Head of caudate nucleus (tissue), 42 donors: Measurements from ENCODE around the gene RPIA.
"Not testable (repeated sequence)": the region's sequence is repeated elsewhere in the genome, so short reads cannot be mapped to it uniquely, and the experiment has no call there.

ENCODE experiments used
- DNase-seq, 42 donors: peaks; one replicate each; pipeline versions ENCODE4 v3.0.0 to v3.0.0-alpha.2; 2020 to 2021; ENCODE audit warnings: mixed read lengths in 7 of 42
- intact Hi-C: fragments of 100-400 bp; cut with DNase I; formaldehyde crosslinking; loops from one replicate; pipeline ENCODE4 v1.15.0; 2022

The RPIA gene

DNA sequence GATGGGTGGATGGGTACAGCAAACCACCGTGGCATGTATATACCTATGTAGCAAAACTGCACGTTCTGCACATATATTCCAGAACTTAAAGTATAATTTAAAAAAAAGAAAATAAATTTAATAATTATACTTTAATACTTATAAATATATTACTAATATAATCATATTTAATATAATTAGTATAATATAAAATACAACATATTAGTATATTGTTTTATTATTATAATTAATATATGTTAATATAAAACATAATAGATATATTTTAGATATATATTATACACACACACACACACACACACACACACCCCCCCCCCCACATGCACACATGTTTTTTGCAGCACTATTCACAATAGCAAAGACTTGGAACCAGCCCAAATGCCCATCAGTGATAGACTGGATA lies 29.8 kb downstream of the RPIA start:
- intact Hi-C loops: no loop called here
- no peak for DNase-seq

- no peak for DNase-seq
- intact Hi-C loops: no loop called here
Observed at GRCh38 chr2:88724643-88725332, 33.3 kb downstream of the RPIA start.

- intact Hi-C loops: no loop called here
- no peak for DNase-seq
Observed at GRCh38 chr2:88729061-88729745, 37.7 kb downstream of the RPIA start.

GRCh38 chr2:88733155-88733902 lies 41.9 kb downstream of the RPIA start:
- no peak for DNase-seq
- intact Hi-C loops: no loop called here

- DNase-seq: peak in 37 of 42 donors; percentile 6 to 79 (median 48)
- intact Hi-C loops: no loop called here
Observed at GRCh38 chr2:88735133-88735532, 43.7 kb downstream of the RPIA start.

- peak; percentile 26 to 89 (median 68) for DNase-seq
- intact Hi-C loops: no loop called here
Observed at GRCh38 chr2:88735853-88736252, 44.4 kb downstream of the RPIA start.

GRCh38 chr2:88736437-88736836 lies 45.0 kb downstream of the RPIA start:
- no peak for DNase-seq
- intact Hi-C loops: no loop called here

GRCh38 chr2:88737385-88737784 lies 45.9 kb downstream of the RPIA start:
- intact Hi-C loops: no loop called here
- no peak for DNase-seq

DNA sequence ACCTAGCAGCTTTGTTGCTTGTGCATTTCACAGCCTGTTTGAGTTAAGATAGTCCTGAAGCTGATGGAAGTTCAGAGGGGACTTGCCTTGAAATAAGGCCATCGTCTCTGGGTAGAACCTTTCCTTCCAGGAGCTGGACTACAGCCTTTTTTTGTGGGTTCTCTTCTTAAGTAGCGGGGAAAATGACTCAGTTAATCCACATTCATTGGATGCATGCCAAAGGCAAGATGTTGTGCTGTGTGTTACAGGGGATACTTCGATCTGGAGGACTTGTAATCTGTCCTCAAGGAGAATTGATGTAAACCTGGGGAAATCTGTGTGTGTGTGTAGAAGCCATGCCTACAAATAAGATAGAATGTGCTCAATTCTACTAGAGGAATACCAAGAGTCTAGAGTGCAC lies 46.8 kb downstream of the RPIA start:
- DNase-seq: no peak
- intact Hi-C loops: no loop called here

GRCh38 chr2:88739985-88740600 lies 48.6 kb downstream of the RPIA start:
- DNase-seq: peak; percentile 19 to 91 (median 79)
- intact Hi-C loops: no loop called here

DNA sequence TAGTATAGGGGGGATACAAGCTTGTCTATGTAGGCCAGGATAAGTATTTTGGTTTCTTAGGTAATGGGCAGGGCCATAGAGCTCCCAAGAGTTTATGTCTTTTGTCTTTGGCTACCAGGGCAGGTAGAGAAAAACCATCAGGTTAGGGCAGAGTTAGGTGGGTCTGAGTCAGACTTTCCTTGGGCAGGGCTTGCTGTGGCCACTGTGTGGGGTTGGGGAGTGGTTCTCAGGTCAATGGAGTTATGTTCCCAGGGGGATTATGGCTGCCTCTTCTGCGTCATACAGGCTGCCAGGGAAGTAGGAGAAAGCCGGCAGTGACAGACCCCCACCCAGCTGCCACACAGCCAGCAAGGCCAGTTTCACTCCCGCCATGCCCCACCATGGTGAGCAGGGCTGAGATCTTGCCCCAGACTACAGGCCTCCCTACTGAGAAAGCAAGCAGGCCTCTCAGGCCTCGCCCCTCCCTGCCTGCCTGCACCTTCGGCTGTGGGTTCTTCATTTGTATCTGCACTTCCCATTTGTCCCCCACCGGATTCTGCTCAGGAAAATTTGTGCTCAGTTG lies 55.5 kb downstream of the RPIA start:
- intact Hi-C loops: no loop called here
- DNase-seq: no peak

DNA sequence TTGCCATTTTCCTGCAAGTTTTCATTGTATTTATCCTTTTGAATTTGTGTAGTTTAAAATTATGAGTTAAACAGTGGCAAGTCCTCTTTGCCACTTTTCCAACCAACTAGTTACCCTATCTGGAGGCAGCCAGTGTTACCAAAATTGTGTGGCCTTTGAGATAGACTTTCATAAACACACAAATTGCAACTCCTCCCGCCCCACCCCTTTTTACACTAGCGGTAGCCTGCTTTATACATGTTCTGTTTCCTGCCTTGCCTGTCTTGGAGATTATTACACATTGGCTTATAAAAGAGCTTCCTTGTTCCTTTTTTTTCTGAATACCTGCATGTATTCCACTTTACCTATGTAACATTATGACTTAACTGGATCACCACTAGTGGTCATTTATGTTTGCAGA lies 56.5 kb downstream of the RPIA start:
- intact Hi-C loops: no loop called here
- no peak for DNase-seq

GRCh38 chr2:88751768-88752167 lies 60.3 kb downstream of the RPIA start:
- no peak for DNase-seq
- intact Hi-C loops: no loop called here

DNA sequence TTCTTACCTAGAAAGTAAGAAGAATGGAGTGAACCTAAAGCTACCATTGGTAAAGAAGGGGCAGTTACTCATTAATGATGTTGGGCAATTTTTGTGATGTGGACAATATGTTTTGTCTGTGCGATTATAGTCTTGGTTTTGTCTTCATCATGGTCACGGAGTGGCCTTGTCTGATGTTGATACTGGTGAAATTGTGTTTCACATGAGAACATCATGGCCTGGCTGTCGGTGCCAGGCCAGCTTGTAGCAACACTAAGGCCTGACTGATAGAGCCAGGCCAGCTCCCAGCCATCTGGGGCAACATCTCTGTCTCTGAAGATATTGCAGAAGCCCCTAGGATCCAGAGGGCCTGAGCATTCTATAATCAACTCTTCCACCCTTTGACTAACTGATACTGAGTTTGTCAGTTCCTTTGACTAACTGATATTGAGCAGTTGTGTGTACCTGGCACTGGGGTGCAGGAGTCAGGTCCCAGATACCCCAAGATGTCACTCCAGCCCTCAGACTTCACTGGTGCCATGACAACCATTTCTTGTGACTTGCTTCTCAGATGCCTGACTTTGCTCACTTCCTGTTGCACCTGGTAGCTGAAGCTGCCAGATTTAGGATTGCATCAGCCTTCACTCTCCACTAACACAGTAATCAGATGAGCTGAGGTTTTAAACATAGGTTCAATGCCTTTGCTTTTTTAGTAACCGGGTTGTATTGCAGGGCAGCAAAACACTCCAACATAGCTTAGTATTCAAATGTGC lies 62.5 kb downstream of the RPIA start:
- peak in 3 of 42 donors; percentile 21 to 26 (median 25) for DNase-seq
- intact Hi-C loops: no loop called here

DNA sequence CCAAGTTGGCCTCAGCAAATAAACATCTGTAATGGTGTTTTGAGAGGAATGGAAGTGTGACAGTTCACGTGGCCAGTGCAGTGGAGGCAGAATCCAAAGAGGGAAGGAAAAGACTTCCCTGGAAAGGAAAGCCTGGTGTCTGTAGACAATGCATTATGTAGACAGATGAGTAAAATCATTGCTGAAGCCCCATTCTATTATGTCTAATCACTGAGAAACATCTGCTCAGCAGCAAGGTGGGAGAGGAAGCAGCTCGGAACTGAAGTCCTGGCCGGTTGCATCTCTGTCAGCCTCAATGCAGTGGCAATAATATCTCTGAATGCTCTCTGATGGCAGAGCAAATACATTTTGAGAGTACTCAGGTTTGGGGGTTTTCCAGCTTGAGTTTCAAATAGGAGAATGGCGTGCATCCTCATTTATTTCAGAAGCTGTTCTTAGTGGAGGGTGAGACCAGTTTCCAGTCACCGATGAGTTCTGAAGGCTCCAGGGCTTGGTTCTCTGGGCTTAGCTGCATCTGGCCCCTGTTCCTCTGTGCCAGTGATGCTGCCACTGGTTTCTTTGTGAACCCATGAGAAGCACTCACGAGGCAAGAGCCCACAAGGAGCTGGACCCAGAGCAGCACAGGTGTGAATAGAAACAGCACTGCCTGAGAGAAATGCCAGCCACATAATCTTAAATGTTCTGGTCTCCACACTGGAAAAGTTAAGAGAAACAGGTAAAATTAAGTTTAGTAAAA lies 63.3 kb downstream of the RPIA start:
- DNase-seq: no peak
- intact Hi-C loops: no loop called here

- DNase-seq: no peak
- intact Hi-C loops: no loop called here
Observed at GRCh38 chr2:88755836-88756235, 64.4 kb downstream of the RPIA start.

- intact Hi-C loops: no loop called here
- DNase-seq: no peak
Observed at GRCh38 chr2:88757025-88757424, 65.6 kb downstream of the RPIA start.

- not testable (repeated sequence) for DNase-seq
Observed at GRCh38 chr2:88758702-88759101, 67.2 kb downstream of the RPIA start.

More at GRCh38 chr2:88758702-88759101, 67.2 kb downstream of the RPIA start:
- intact Hi-C loops: not testable (repeated sequence)
